T-helper 2 cell (primary cell): Measurements from ENCODE around the gene GTF3A.

Experiments used
- DNase-seq, 5 experiments: peaks; one replicate each; pipeline versions ENCODE4 v3.0.0 to v3.0.0-alpha.2; 2012 to 2022

Gene GTF3A

DNA sequence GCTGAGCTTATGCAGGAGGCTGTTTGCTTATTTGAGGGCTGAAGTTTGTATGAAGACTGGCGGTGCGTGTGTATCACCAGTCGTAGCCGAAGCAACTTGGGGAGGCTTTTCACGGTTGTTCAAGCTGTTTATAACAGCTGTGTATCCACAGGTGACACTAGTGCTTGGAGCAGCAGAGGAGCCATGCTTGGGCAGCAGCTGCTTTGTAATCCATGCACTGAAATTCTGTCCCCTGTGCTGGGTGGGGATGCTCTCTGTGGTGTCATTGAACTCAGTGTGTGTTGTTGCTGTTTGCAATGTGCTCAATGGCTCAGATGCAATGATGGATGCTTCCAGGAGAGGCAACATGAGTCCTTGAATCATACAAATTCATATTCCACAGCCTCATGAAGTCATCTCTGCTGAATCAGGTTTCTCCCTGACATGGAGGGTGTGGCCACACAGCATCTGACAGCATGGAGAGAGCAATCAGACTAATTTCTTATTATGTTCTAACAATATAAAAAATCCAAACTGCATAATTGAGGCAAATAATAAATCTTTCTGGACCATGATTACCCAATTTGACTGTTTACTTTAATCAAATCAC, 18.8 kb upstream of the GTF3A start:
- peak in 1 of 5 experiments; percentile 18 for DNase-seq

DNA sequence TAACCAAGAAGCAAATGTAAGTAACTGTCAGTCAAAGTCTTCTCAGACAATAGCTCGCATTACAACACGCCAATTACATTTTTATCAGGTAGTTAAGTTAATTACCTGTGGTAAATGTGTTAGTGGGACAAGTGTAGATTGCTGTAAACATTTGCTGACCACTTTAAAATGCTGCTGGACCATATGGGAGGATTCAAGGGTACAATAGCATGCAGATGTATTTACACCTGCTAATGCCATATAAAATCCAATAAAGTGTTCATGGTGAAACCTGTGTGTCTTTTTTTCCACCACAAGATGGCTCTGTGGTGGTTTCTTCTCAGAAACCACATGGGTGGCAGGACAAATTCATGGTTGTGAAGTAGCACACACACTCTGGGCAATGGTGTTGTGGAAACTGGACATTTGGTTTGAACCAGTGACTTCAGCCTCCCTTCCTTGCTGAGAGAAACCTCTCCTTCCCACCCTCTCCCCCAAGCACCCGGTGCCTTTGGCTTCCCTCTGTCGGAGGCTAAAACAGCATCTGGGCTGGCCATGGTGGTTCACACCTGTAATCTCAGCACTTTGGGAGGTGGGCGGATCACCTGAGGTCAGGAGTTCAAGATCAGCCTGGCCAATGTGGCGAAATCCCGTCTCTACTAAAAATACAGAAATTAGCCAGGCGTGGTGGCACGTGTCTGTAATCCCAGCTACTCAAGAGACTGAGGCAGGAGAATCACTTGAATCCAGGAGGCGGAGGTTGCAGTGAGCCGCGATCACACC, 18.1 kb upstream of the GTF3A start:
- DNase-seq, result peak in 2 of 5 experiments; percentile 21 to 63

DNA sequence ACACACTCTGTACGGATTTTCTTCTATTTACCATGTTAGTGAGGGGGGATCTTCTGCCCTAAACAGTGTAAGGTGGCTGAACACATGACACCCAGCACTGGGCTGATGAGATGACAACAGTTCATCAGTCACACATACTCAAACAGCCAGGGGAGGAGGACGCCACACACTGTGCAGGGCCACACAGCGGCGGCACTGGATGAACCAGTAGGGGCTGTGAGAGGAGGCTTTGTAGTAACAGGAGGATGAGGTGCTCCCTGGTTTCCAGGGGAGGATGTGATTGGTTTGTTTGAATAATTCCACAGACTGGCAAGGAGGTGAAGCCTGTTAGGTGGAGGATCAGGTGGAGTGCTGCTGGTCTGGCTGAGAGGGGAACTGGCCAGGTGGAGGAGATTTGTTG, 16.3 kb upstream of the GTF3A start:
- DNase-seq, result no peak

DNA sequence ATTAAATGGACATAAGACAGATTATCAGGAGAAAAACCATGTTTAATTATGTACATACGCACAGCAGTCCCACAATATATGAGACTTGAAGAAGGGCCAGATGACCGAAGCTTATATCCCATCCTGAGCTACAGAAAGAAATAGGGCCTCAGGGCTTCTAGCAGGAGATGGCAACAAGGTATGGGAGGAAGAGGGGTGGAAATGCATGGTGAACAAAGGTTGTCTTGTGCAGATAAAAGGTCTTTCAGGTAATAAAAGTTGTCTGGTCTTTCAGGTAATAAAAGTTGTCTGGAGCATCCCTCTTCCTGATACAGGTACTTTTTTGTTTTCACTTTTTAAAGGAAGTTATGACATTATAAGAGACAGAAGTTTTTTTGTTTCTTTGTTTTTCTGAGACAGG, 15.4 kb upstream of the GTF3A start:
- no peak for DNase-seq

DNA sequence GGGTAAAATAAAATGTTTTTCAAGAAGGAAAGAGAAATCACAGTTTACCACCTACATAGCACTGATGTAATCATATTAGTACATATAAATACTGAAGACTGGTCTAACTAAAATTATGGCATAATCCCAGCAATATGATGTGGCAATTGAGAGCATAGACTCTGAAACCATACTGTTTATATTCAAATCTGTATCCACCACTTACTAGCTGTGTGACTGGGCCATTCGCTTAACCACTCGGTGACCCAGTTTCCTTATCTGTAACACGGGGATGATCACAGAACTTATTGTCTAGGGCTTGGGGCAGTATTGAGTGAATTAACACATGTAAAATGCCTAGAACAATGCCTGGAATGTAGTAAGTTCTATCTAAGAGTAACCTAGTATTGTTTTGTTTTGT, 13.1 kb upstream of the GTF3A start:
- no peak for DNase-seq

DNA sequence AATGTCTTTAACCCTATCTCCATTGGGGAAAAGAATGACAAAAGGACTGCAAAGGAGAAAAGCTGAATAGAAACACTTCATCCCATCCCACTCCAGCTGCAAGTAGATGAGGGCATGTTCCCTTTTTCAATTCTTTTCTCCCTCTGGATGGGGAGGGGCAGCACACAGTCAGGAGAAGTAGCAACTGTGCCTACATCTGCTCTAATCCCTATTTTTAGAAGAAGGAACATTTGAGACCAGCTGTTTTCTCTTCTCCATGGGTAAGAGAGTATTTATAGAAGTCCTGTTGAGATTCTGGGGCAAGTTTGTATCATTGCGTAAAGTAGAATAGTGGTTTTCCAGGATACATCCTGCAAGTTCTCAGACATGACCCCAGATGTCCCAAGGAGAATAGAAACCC, 9.3 kb upstream of the GTF3A start:
- DNase-seq, result no peak

DNA sequence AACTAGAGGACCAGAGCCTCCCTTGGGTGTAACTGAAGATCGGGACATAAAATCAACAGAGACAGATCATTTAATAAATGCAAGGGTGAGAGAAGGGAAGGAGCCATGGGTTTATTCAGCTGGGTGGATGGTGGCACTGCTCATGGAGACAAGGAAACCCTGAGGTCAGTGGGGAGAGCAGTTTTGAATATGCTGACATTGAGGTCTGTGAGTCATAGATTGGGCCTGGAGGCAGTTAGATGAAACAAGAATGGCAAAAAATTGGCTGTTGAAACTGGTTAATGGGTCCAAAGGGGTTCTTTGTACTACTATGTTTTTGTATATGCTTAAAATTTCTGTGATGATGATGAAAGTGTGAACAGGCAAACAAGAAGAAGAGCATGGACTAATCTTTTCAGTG, 5.1 kb upstream of the GTF3A start:
- no peak for DNase-seq

DNA sequence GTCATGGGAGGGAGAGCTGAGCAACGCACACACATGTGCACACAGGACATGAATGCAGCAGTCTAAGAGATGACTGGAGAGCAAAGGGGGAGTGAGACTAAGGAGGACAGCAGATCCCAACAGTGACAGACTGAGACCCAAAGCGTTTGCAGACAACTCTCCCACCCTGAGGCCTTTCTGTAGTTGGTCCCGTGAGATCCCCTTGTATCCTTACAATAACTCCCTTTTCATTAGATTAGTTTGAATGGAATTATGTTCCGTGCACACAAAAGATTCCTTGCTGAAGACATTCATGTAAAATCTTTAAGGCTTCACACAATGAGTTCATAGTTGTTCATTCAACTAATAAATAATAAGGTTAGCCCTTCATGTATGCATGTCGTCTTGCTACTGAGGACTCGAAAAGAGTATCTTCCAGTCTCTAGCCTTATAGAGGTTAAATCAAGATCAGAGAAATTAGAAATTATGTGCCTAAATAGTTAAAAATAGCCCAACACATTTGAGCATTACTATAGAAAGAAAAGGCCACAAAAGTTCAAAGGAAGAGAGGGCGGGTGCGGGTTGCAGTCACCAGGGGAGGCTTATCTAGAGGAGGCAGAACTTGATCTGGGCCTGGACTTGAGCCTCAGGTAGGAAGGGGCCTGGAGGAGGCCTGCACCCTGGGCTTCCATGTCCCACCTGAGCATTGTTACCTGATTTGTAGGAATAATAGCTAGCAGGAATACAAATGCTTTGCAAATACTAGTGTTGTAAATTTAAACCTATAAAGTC, 3.1 kb upstream of the GTF3A start:
- no peak for DNase-seq

DNA sequence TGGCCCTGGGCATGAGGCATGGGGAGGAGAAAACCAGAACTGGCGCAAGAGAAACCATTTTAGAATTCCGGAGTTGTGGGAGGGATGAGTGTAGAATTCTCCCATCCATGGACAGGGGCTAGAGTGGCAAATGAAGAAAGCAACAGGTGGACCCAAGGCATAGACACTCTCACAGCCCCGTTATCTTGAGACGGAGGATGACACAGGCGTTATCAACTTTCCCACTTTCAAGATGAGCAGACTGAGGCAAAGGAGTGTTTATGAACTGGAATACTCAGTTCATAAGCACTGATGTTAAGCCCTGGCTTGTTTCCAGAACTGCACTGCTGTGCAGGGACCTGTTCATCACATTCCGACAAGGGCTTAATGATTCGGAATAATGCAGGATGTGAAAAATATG, 1.1 kb upstream of the GTF3A start:
- DNase-seq, result no peak

DNA sequence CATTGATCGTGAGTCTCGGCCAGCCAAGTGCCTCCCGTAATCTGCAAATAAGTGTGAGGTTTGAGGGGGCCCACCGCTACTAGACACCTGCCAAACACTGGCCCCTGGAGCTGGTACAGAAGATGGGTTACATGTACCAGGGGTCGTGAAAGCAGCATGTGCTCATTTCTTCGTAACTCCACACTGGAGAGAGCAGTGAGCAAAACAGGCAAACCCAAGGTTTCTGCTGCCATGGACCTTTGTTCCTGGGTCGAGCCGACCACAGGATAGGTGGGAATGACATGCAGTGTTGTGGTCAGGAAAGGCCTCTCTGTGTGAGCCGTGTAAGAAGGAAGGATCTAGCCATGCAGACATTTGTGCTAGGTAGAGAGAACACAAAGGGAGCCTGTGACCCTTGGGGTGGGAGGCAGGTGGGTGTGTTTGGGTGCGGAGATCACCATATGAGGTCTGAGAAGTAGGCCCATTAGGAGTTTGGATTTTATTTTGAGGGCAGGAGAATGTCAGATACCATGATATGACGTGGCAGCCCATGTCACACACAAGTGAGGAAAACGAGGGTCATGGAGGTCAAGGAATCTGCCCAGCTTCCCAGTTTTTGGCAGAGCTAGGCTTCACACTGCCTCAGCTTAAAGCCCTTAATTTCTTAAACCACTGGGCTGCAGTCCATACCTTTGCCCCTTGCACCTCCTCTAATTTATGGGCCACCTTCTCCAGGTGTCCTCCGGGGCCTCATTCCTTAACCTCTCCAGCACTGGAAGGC, 919 bp downstream of the GTF3A start:
- peak in 2 of 5 experiments; percentile 7 to 44 for DNase-seq

DNA sequence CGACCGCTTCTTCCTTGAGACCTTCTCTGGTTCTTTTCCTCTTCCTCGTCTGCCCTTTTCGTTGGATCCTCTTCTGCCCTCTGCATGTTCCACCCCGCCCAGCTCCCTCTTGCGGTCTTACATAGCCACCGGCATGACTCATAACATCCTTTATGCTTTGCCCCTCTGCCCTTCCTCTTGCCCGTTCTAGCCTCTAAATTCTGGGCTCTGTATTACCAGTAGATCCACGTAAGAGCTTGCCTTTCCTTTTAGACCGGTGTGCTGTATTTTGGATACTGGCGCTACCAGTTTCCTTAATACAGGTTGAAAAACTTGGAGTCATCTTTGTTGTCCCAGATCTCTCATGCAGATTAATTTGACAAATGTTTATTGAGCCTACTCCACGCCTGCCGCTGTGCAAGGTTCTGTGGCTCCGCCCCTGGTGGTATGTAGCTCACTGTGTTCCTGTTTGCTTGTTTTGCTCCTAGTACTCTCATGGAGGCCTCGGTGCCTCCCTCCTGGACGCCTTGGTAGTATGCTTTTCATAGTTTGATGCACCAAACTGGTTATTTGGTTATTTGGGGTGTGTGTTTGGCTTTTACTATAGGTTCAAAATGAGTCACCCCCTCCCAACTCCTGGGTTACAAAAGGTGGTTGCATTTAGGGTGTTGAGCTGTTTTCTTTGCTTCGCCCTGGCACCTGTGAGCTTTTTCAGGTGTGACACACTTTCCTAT, 1.7 kb downstream of the GTF3A start:
- peak; percentile 39 to 92 (median 70) for DNase-seq

DNA sequence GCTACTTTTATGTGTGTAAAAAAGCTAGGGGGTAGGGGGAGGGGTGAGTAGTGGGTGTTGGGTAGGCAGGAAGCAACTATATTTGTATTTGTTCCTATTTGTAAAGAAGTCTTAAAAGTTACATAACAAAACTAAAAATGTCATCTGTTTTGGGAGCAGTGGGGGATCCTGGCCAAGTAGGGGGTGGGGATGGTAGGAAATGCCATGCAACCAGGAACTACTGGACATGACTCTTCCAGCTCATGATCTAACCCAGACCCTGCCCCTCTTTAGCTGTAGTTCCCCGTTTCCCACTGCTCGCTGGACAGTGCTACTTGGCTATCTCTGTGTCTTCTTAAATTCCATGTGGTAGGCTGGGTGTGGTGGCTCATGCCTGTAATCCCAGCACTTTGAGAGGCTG, 3.2 kb downstream of the GTF3A start:
- DNase-seq, result peak in 1 of 5 experiments; percentile 27

DNA sequence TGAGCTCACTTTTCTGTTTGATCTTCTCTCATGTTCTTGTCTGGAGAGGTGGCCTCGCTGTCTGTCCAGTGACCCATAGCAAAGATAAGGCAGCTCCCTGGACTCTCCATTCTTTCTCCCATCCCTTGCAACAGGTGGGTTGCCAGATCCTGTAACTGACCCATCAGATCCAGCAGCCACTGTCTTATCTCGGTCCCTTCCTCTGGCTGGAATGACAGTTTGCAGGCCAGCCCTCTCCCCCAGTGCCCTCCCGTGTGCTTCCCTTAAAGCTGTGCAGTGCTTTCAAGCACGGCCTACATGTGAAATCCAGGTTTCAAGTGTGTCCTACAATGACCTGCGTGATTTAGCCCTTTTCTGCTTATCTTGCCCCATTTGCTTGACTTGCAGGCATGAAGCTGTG, 3.7 kb downstream of the GTF3A start:
- no peak for DNase-seq

DNA sequence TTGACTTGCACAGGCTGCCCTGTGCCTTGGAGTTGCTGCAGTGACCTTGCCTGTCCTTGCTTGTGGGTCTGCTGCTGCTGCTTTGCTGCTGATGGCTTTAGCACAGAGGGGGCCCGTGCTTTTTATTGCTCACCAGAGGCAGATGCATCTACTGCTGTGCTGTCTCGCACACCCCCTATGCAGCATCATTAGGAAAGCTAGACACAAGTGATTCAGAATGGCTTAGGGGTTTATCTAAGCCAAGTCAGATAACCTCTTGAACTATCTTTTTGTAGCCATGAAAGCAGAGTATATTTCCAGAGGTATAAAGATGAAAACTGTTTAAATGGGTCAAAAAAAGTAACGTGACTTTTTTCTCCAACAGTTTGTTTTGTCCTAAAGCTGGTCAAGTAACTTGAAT, 7.8 kb downstream of the GTF3A start:
- DNase-seq, result no peak

DNA sequence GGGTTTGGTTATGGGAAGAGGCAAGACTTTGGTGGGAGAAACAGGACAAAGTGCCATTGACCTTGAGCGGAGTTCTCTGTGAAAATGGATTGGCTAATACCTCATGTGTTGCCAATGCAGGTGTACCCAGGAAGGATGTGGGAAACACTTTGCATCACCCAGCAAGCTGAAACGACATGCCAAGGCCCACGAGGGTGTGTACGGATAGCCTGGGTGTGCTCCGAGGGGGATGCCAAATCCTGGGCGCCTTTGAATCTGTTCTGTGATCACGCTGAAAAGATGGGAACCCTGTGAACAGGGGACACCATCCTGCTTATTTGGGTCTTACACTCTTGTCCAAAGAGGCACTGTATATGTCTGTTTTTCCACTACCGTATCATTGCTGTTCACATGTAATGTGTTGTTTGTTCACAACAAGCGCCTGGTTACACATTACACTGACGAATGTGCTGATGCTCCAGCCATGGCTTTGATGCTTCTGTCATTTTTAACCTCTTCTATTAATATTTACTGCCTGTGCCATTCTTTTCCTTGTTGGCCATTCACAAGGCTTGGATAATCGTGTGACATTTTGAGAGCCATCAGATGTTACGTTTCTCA, 8.3 kb downstream of the GTF3A start:
- peak in 1 of 5 experiments; percentile 73 for DNase-seq

DNA sequence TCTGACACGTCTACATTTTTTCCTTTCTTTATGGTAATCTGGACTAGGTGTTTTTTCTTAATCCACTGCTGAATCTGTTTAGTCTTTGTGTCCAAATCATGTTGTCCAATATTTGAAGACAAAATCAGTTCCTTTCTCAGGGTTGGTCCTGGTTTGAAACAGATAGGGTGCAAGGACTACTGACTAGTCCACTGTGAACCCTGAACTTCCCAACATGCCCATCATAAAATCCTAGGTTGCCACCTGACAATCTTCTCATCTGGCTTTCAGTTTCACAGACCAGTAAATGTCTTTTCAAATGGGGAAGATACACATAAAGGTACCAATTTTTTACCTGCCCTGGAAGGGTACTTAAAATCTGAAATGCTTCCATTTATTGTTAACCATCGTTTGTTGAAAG, 12.7 kb downstream of the GTF3A start:
- no peak for DNase-seq

DNA sequence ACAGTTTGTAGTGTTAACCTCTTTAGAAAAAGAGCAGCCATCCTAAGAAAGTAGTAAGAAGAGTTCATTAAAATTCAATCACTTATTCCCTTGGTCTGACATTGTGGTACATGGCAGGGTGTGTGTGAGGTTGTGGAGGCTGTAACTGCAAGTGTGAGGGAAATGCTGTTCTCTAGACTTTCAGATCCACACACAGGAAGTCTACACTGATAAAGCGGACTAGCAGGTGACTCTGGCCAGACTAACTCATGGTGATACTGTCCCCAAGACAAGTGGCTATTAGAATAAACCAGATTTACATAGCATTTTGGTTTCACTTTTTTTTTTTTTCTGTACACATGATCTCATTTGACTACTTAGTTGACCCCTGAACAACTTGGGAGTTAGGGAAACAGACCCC, 16.0 kb downstream of the GTF3A start:
- DNase-seq, result peak in 1 of 5 experiments; percentile 42

DNA sequence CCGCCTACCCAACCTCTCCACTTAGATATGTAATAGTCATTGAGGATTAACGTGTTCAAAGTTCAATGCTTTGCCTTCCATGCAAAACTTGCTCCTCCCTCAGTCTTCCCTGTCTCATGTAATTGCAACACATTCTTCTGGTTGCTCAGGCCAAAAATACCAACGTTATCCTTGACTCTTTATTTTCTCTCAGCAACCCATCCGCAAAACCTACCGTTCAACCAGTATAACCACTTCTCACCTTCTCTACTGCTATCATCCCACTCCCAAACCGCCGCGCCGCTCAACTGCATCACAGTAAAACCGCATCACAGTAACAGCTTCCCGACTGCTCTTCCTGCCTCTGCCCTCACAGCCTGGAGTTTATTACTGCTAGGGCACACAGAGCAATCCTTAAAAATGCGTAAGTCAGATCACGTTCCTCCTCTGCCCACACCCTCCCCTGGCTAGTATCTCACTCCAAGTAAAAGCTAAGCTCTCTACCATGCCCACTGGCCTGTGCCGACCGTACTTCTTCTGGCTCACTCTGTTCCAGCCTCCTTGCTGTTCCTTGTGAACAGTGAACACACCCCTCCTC, 17.7 kb downstream of the GTF3A start:
- peak in 3 of 5 experiments; percentile 13 to 61 (median 38) for DNase-seq

DNA sequence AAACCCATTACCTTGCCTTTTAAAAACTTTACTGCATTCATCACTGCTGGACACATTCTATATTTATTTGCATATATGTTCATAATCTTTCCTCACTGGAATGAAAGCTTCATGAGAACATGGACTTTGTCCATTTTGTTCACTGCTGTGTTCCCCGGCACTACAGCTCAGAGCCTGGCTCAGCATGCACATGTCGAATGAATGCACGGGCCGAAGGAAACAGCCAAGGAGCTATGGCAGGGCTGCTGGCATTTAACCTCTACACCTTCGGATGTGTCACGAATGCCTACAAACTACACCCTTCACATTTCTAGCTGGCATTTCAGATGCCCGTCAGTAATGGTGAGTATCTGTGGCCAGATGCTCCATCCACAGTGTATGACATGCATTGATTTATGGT, 18.4 kb downstream of the GTF3A start:
- no peak for DNase-seq

DNA sequence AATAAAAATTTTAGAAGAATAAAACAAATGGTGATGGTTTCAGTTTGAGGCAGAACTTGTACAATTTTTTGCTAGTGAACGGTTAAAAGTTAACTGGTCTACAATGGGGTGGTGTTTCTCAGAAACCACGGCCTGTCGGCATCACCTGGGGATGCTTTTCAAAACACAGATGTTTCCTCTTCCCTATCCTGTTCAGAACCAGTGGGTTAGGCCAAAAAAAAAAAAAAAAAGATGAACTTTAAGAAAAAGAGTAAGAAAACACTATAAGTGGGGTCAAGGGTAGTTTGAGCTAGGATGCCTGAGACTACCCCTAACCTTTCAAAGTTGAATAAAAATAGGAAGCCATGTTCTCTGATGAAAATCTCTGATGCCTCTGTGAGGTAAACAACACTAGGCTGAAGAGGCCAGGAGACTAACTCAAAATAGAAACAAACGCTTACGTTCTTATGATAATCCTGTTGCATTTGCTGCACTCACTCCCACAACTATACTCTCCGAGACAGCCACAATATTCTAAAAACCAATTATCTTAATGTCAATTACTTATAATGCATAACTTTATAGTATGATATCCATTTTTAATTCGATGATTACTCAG, 22.7 kb downstream of the GTF3A start:
- peak in 2 of 5 experiments; percentile 17 to 65 for DNase-seq

DNA sequence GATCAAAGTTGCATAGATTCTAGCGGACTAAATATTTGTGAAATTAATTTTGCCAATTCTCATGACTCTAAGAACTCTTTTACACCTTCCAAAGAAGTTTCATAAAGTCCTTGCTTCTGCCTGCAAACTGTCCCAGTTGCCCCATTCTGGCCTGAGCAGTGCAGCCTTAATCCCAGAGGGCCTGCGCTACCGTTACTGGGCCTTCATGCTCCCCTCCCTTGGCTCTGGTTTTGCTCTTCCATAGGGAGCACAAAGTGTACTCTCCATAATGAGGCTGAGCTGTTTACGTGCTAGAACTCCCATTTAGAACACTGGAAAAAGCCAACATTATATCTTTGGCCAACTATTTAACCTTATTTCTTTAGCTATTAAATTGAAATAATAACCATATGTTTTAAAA, 23.9 kb downstream of the GTF3A start:
- DNase-seq, result no peak
